ENCODE results near the gene INCENP.

INCENP gene

GRCh38 chr11:62125881-62126280 lies 2.1 kb downstream of the INCENP start:
- TF ChIP-seq CTCF (IDR thresholded peaks at IDR 0.05) = no peak

- TF ChIP-seq CTCF (IDR thresholded peaks at IDR 0.05) = no peak
These were observed 3.6 kb downstream of the INCENP start for GRCh38 chr11:62127426-62127825.

GRCh38 chr11:62127941-62128770 lies 4.3 kb downstream of the INCENP start:
- TF ChIP-seq CTCF (IDR thresholded peaks at IDR 0.05) = no peak

- no peak for TF ChIP-seq CTCF (IDR thresholded peaks at IDR 0.05)
These were observed 5.0 kb downstream of the INCENP start for GRCh38 chr11:62128835-62129234.

GRCh38 chr11:62129590-62130282 lies 5.9 kb downstream of the INCENP start:
- no peak for TF ChIP-seq CTCF (IDR thresholded peaks at IDR 0.05)

GRCh38 chr11:62130283-62131169 lies 6.7 kb downstream of the INCENP start:
- no peak for TF ChIP-seq CTCF (IDR thresholded peaks at IDR 0.05)

- no peak for TF ChIP-seq CTCF (IDR thresholded peaks at IDR 0.05)
These were observed 7.3 kb downstream of the INCENP start for GRCh38 chr11:62131170-62131464.

Data from LNCAP (cell line).